KG1 (cell line): ENCODE data around the gene RTN4R.

Experiments
- DNase-seq: peaks from one replicate; lab custom pipeline; 2025; lab: John Stamatoyannopoulos, UW

RTN4R gene

DNA sequence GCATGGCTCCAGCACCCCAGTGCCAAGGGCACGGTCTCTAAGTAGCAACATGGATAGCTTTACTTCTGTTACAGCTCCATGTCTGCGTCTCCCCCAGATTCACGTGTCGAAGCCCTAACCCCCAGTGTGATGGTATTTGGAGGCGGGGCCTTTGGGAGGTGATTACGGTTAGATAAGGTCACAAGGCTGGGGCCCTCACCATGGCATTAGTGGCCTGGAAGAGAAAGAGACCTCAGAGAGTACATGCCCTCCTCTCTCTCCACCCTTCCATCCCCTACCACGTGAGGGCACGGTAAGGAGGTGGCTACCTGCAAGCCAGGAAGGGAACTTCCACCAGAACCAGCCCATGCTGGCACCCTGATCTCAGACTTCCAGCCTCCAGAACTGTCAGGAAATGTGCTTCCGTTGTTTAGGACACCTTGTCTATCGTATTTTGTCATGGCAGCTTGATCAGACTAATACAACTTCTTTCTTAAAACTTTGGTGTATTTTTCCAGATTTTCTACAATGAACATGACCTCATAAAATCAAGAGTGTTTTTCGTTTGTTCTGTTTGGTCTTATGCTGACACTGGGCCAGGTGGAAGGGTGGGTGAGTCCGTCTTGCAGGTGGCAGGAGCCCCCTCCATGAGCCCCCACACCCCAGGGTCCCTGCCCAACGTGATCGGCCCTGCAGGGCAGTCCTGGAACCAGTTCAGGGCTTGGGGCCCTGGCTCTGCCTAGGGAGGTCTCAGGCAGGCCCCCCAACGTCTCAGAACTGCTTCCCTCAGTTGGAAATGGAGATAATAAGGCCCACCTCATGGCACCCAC is 10.7 kb downstream of the RTN4R start:
- DNase-seq: no peak

DNA sequence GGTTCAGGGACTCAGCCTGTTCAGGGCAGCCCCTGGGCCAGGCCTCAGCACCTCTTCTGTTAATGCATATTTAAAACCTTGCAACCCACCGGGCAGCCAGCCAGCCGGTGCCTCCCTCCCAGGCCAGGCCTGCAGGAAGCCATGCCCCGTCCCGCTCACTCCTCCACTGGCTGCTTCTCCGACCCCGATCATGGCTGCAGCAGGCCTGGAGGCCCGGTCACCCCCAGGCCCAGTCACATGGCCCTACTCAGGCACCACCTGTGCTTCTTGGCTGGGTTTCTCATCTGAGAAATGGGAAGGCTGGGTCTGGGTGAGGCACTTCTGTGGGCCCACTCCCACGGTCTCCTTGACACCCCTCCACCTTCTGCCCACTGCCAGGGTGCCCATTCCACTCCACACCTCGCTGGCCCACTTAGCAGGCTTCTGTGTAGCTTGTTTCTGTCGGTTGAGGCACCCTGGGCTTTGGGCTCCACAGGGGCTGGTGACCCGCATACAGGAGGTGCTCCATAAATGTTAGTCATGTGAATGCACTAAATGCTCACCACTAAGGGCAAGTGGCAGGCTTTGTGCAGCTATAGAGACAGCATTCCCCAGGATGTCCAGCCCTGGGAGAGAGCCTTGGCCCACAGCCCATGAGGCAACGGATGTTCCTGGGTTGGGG is 11.4 kb downstream of the RTN4R start:
- DNase-seq: no peak

DNA sequence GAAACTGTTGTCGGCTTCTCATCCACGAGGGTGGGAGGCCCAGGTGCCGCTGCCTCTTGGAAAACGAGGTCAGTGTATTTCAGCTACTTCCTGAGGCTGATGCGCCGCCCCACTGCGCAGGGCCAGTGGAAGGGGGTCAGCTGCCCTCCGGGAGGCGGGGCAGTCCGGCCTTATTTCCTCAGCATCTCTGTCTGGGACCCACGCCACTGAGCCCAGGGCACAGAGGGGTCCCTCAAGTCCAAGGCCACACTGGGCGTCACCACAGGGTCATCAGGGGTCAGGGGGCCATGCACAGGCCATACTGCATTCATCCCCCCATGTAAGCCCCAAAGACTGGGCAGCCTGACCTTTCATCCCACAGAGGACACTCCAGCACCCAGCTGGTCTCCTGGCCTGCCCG is 12.1 kb downstream of the RTN4R start:
- no peak for DNase-seq

DNA sequence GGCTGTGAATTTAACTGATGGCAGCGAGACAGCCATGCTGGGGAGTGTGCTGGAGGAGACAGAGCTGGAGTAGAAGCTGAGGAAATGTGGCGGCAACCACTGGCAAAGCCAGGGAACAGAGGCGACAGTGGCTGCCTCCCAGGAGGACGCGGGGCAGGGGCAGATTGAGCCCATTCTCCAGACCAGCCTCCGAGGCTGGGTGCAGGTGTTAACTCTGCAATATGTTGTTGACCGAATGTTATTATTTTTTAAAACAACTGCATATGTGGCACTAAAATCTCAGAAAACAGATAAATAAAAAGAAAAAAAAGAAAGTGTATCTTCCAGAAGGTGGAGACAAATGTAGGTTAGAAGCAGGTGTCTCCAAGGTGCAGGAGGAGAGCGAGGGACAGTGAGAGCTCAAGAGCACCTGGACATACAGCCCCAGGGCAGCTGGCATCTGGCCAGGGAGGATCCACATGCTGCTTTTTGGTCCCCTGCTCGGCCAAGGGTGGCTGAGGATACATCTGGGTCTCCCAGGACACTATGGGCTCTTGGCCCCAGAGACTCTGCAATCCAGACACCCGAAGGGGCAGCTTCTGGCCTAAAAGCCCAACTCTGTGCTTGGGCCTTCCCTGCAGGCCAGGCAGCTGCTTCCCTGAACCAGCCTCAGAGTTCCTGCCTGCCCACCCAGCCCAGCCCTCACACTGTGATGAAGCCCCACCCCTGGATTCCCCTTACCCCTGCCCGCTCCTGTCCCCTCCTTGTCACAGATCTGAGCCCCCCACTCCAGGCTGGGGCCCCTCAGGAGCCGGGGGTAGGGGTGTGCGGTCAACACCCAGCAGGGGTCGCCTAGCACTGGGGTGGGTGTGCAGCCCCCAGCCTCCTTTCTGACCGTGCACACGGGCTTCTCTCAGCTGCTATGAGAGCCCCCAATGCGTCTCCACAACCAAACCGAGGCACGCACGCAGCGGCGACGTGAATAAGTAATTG is 12.9 kb downstream of the RTN4R start:
- no peak for DNase-seq

DNA sequence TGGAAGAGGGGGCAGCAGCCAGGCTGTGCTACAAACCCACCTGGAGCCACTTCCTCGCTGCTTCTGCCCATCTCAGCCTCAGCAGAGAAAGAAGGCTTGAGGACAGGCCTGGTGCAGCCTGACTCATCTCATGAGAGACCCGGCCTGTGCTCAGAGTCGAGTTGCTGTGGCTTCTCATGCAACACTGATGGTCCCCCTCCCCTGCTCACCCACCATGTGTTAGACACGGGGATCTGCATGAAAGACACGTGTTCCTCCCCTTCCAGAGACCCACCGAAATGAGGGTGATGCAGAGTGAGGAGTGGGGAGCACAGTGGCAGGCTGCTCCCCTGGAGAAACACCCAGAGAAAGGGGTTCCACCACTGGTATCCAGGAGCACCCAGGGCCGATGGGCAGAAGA is 15.0 kb downstream of the RTN4R start:
- no peak for DNase-seq

DNA sequence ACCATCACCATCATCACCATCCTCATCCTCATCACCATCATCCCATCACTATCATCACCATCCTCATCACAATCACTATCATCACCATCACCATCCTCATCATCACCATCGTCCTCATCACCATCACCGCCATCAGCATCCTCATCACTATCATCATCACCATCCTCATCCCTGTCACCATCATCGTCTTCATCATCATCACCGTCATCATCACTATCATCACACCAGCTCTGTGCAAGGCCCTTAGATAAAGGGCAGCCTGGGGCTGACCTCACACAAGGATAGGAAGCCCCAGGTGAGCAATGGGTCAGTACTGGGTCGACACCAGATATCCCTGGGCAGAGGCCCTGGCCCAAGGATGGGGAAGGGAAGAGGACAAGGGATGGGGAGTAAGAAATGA is 16.1 kb downstream of the RTN4R start:
- DNase-seq: no peak

DNA sequence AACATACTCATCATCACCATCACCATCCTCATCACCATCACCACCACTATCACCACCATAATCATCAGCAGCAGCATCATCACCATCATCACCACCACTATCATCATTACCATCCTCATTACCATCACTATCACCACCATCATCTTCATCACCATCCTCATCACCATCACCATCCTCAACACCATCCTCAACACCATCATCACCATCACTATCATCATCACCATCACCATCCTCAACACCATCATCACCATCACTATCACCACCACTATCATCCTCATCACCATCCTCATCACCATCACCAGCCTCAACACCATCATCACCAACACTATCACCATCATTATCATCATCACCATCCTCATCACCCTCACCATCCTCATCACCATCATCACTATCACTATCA is 16.6 kb downstream of the RTN4R start:
- DNase-seq: no peak

DNA sequence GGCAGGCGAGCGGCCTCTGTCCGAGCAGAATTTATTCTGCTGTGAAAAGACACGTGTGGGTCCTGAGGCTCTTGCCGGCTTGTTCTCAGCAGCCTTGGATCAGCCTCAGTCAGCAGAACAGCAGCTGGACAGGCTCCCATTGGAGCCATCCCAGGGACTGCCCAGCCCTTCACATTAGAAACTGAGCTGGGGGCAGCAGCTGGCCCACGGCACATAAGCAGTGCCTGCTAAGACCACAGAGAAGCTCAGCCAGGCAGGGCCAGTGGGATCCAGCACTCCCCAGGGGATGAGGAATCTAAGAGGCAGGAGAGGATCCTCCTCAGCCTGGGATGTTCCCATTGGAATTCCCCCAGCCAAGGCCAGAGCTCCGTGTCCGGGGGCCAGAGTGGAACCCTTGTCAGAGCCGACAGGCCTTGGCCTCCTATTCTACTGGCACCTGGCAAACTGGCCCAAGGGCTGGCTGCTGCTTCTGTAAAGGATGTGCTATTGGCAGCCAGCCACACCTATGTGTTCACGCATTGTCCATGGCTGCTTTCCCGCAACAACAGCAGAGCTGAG is 18.2 kb downstream of the RTN4R start:
- DNase-seq: no peak

DNA sequence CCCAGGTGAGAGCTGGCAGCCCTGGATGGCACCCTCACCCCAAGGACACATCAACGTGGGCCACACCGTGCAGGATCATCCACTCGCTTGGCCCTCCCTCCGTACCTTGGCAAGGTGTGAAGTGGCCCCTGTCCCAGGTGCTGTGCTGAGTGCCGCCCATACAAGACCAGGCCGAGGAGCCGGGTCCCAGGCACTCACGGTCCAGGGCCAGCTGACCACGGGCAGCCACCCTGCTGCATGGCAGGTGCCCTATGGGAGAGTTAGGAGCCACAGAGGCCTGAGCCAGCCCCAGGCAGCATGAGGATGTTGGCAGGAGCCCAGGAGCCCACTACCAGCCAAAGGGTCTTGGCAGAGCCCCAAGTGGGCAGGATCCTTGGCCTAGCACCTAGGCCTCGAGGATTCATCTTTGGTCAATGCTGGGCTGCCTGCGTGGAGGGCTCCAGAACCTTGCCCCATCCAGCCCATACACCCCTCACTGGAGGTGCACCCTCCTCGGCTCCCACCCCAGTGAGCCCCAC is 19.6 kb downstream of the RTN4R start:
- DNase-seq: no peak

DNA sequence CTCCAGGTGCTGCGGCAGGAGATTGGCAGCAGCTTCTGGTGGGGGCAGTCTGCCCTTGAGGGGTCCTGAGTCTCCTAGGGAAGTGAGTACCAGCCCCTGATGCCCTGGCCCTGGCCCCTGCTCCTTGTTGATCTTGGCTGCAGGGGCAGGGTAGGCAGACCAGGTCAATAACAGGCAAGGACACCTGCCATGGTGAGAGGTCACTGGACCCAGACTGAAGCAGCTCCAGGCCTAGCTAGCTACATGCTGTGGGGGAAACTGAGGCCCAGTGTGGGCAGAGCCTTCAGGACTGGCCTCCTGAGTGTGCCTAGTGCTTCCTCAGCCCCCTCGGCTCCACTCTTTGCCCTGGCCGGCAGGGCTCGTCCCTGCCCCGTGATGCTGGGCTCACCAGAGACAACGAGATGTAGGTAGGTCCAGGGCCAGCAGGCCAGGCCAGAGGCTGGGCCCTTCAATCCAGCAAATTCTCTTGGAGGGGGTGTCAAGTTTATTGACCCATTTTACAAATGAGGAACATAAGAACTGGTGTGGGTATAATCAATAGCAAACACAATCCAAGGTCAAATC is 20.4 kb downstream of the RTN4R start:
- no peak for DNase-seq

DNA sequence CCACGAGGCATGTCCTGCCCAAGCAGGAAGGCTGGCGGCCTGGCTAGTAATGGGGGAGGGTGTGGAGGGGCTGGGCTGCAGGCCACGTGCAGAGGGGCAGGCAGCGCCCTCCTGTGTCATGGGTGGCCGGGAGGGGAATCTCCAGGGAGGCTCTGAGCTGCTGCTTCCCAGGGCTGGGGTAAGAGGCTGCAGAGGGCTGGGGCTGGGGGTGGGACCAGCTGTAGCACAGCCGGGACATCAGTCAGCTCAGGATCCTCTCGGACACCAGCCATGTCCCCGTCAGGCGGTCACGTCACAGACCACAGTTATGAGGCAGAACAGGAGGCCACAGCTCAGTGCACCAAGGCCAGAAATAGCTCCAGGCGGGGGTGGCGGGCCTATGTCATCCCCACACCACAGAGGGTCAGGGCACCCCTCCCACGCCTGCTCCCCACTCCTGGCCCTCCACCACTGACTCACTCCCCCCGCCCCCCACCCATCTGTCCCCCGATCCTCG is 21.1 kb downstream of the RTN4R start:
- no peak for DNase-seq

DNA sequence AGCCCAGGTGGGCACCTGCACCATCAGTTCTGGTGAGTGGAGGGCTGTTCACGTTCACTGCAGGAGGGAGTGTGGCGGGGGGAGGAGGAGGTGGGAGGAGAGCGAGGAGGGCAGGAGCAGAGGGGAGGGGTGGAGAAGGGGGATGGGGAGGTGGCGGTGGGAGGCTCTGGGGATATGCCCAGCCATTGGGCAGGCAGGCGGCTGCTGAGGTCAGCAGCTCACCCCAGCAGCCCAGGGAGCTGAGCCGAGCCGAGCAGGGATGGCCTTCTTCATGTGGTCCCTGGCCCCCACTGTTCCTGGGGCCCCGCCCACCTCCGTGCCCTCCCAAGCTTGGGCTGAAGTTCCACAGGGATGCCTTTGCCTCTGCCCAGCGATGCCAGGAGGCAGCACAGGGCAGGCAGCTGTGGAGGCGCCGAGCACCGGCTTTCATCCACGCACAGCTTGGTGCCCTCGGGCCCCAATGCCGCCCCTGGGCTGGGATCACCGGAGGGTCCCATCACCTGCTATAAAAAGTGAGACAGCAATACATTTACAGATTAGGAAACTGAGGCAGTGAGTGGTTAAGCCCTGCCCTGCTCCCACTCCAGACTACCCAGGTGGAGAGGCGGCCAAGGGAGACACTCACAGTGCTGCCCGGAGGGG is 21.6 kb downstream of the RTN4R start:
- no peak for DNase-seq

DNA sequence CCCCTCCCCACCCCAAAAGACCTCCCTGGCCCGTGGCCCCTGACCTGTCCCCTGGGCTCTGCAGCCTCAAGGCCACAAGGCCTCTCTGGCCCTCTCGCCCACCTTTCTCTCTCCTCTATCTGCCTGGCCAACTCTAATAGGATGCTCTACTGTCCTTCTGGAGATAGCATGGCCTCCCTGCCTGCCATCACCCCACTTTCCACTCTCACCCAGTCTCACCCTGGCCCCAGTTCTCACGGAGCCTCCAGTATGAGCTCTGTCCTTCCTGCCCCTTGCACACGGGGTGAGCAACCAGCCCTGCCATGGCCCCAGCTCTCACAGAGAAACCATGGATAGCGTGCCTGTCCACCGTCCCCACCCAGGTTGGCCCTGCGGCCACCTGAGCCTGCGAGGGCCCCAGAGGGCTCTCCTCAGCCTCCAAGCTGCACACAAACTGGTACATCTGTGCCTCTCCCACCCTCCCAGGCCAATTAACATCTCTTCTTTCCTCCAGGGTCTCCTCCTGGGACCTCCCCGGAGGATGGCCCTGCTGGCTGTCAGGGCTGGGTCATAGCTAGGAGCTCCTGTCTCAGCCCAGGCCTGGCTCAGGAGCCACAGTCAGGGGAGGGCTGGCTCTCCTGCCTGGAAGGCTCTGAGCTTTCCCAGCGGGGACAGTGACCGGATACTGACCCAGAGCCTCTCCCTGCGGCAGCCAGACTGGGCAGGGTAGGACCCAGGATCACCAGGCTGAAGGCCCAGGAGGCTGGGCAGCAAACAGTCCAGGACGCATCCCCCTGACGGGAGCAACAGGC is 22.3 kb downstream of the RTN4R start:
- DNase-seq: no peak

DNA sequence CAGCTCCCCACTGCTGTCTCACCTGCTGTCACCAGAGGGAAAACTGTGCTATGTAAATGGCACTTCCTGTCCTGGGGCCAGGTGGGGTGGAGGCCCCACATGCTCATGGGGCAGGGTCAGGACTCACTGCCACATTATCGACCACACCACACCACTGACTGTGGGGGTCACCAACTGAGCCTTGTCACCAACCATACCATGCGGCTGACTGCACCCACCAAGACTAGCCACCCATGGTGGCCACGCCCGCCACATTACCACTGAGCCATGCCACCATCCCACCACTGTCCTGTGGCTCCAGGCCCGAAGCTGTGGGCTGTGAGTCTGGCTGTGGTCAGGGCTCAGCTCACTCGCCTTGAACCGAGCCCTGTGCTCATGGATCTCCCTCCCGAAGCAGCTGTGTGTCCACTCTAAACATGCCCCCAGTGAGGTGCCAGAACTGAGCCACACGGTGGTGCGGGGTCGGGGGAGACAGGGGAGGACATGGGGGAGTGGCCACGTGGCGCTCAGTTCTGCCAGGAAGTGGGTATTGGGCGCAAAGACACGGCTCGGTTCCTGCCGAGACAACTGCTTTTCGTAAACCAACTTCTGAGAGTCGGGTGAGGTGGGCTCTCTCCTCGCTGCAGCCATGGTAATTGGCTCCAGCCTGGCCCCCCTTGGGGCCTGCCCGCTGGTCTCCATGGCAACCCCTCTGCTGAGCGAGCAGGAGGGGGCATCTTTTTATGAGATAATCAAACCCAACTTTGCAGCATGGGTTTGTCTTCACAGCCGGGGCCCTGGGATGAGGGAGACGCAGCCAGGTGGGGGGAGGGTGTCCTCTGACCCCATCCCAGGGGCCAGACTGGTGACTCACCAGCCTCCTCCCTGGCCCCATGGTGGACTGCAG is 23.2 kb downstream of the RTN4R start:
- DNase-seq: no peak

DNA sequence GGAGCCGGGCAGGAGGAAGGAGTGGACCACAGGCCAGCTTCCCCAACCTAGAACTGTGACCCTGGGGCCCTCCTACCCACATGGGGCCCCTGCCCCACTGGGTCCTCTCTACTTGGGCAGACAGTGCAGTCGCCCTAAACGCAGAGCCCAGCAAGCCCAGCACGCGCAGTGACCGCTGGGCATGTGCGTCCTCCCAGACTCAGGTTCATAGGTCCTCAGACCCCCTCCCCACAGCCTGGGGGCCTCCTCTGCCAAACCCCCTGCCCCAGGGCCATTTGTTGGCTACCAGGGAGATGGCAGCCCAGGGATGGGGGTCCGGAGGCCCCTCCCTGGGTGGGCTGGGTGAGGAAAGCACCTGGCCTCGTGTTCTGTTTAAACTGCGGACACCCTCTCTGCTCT is 23.9 kb downstream of the RTN4R start:
- no peak for DNase-seq

DNA sequence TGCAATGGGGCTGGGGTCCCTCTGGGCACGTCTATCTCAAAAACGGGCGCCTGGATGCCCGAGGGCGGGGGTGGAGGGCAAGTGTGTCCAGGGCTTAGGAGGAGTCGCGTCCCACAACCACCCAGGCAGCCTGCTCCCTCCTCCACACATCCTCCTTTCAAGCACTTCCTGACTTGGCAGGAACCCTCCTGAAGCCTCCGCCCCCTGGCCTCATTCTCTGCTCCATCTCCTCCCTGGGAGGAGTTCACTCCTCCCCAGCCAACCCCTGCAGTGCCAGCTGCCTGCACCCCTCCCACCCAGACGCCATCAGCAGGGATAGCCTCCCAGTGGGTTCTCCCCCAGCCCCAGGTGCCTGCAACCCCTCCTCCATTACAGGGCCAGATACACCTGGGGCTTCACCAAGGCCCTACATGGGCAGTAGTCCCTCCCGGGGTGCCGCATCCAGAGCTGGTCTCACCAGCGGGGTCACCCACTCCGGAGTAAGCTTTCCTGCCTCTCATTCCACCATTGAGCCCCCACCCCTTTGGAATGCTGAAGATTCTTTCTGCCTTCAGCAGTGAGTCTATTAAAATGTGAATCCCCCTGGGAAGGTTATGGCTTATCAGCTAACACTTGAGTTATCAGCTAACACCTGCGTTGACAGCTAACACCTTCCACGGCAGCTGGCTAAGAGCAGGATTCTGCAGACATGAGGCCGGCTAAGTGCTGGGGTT is 24.4 kb downstream of the RTN4R start:
- peak; percentile 5 for DNase-seq

DNA sequence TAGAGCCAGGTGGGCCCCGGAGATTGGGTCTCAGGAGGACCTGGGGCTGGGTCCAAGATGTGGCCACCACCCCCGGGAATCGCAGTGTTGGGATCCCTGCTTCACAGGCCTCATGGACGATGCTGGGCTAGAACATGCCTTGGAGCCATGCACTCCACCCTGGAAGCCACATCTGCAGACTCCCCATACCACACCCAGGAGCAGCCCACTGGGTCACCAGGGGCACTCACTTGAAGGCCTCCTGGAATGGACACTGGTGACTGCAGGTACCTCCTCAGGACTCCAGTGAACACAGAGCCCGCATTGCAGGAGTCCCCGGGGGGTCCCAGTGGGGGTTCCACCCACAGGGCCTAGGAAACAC is 25.0 kb downstream of the RTN4R start:
- DNase-seq: no peak

DNA sequence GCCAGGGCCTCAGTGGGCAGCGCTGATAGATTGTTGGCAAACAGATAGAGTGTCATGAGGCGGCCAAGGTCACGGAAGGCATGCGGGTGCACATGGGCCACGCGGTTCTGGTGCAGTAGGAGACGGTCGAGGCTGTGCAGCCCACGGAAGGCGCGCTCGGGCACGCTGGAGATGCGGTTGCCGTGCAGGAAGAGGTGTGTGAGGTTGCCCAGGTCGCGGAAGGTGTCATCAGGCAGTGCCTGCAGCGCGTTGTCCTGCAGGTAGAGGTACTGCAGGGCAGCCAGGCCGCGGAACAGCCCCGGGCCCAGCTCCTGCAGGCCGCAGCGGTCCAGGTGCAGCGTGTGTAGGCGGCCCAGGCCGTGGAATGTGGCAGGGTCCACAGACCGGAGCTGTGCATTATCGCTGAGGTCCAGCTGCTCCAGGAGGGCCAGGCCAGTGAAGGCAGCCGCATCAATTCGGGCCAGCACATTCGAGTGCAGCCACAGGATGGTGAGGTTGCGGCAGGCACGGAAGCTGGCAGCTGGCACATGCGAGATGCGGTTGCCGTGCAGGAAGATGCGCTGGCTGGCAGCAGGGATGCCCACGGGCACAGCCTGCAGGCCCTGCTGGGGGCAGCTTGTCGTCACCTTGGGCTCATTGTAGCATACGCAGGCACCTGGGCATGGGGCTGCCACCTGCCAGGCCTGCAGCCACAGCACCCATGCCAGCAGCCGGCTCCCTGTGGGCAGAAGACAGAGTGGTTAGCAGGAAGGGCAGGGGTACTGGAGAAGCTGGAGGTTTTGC is 25.5 kb downstream of the RTN4R start:
- DNase-seq: no peak
